ENCODE data around the gene PLSCR3. TPM values are rescaled to one million over a fixed set of nuclear protein-coding genes. Genes with fewer than 3 reads are reported as not detected.
A peak's percentile ranks its signal among the peaks of the same experiment; 100 is the strongest.

Gene PLSCR3
- total RNA-seq, 1 donor from 2014 or later, result 81.4 TPM

- no peak for TF ChIP-seq CTCF (IDR thresholded peaks at IDR 0.05)
- Mint-ChIP-seq H3K36me3 (ENCODE audit: unreplicated experiment) (peaks cover 2% of the 10 kb centered on the region), H3K27ac (ENCODE audit: unreplicated experiment) (no peak overlapping the region), H3K9me3 (ENCODE audit: unreplicated experiment) (no peaks in the 10 kb centered on the region), H3K4me1 (ENCODE audit: unreplicated experiment) (peaks cover 43% of the 10 kb centered on the region), H3K27me3 (ENCODE audit: unreplicated experiment) (peaks cover 33% of the 10 kb centered on the region), H3K4me3 (ENCODE audit: unreplicated experiment) (peak overlapping the region; percentile 63)
- DNase-seq (ENCODE audit: extremely low spot score, unreplicated experiment), result no peak
Measured at GRCh38 chr17:7437950-7438614, 43.8 kb upstream of the PLSCR3 start.

- Mint-ChIP-seq H3K4me1 (ENCODE audit: unreplicated experiment) (peaks cover 43% of the 10 kb centered on the region), H3K27ac (ENCODE audit: unreplicated experiment) (no peak overlapping the region), H3K27me3 (ENCODE audit: unreplicated experiment) (peaks cover 31% of the 10 kb centered on the region), H3K9me3 (ENCODE audit: unreplicated experiment) (no peaks in the 10 kb centered on the region), H3K4me3 (ENCODE audit: unreplicated experiment) (peak overlapping the region; percentile 81), H3K36me3 (ENCODE audit: unreplicated experiment) (peaks cover 2% of the 10 kb centered on the region)
- DNase-seq (ENCODE audit: extremely low spot score, unreplicated experiment), result no peak
- no peak for TF ChIP-seq CTCF (IDR thresholded peaks at IDR 0.05)
Measured at GRCh38 chr17:7437369-7437863, 43.1 kb upstream of the PLSCR3 start.

GRCh38 chr17:7436556-7437368, 42.4 kb upstream of the PLSCR3 start:
- Mint-ChIP-seq H3K9me3 (ENCODE audit: unreplicated experiment) (no peaks in the 10 kb centered on the region), H3K27me3 (ENCODE audit: unreplicated experiment) (peaks cover 28% of the 10 kb centered on the region), H3K4me1 (ENCODE audit: unreplicated experiment) (peaks cover 43% of the 10 kb centered on the region), H3K4me3 (ENCODE audit: unreplicated experiment) (peak overlapping the region; percentile 81), H3K36me3 (ENCODE audit: unreplicated experiment) (peaks cover 2% of the 10 kb centered on the region), H3K27ac (ENCODE audit: unreplicated experiment) (peak overlapping the region; percentile 82)
- peak; percentile 91 for TF ChIP-seq CTCF (IDR thresholded peaks at IDR 0.05)
- peak; percentile 92 for DNase-seq (ENCODE audit: extremely low spot score, unreplicated experiment)

GRCh38 chr17:7435676-7436555, 41.6 kb upstream of the PLSCR3 start:
- DNase-seq (ENCODE audit: extremely low spot score, unreplicated experiment), result no peak
- Mint-ChIP-seq H3K27me3 (ENCODE audit: unreplicated experiment) (peaks cover 25% of the 10 kb centered on the region), H3K27ac (ENCODE audit: unreplicated experiment) (peak overlapping the region; percentile 82), H3K36me3 (ENCODE audit: unreplicated experiment) (peaks cover 2% of the 10 kb centered on the region), H3K9me3 (ENCODE audit: unreplicated experiment) (no peaks in the 10 kb centered on the region), H3K4me3 (ENCODE audit: unreplicated experiment) (peak overlapping the region; percentile 81), H3K4me1 (ENCODE audit: unreplicated experiment) (peaks cover 43% of the 10 kb centered on the region)
- TF ChIP-seq CTCF (IDR thresholded peaks at IDR 0.05), result peak; percentile 24
